Measurements from ENCODE around the gene PI4KA.
A peak's percentile ranks its signal among the peaks of the same experiment; 100 is the strongest.

The PI4KA gene

DNA sequence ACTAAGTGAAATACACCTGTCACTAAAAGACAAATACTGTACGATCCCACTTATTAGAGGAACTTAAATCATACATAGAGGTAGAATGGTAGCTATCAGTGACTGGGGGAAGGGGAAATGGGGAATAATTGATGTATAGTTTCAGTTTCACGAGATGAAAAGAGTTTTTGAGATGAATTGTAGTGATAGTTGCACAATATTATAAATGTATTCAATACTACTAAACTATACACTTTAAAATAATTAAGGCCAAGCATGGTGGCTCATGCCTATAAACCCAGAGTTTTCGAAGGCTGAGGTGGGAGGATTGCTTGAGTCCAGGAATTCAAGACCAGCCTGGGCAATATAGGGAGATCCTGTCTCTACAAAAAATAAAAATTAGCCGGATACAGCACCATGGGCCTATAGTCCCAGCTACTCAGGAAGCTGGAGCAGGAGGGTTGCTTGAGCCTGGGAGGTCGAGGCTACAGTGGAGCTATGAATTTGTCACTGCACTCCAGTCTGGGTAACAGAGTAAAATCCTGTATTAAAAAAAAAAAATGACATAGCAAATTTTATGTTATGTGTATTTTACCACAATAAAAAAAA is 44.3 kb downstream of the PI4KA start:
- no peak for DNase-seq

DNA sequence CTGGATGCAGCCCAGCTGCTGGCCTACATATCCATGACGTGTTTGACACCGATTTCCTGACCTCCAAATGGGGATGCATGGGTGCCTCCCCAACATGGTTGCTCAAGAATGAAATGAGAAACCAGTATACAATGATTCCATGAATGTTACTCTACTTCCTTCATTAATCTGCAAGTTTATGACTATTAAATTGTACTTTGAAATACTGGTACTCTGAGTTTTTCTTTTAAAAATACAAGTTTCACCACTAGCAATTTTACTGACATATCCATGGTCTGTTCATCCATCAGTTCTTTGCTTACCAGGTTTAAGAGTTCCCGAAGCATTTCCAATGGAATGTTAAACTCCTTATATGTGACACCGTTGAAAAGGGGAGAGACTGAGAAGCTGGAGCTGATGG is 45.6 kb downstream of the PI4KA start:
- no peak for DNase-seq

DNA sequence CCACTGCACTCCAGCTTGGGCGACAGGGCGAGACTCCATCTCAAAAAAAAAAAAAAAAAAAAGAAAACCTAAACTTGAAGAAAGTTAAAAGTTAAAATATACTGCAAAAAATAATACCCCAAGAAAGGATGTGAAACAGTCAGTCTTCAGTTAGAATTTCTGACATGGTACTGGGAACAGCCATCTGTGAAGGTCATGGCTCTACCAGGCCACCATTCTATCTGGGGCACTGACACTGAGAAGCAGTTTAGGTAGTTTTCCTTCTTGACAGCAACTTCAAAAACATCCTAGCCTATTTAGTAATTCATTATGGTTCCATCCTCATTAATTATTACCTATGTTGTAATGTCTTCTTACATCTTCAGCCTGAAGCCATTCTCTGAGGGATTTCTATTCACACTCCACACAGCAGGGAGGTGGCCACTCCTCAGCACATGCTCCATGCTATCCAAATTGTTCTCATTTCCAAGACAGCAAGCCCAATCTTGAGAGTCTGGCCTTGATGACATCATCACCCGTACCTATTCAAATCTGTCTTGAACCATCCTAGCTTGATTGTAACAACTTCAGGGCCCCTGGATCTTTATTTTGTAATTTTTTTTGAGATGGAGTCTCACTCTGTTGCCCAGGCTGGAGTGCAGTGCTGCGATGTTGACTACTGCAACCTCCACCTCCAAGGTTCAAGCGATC is 46.5 kb downstream of the PI4KA start:
- no peak for DNase-seq

DNA sequence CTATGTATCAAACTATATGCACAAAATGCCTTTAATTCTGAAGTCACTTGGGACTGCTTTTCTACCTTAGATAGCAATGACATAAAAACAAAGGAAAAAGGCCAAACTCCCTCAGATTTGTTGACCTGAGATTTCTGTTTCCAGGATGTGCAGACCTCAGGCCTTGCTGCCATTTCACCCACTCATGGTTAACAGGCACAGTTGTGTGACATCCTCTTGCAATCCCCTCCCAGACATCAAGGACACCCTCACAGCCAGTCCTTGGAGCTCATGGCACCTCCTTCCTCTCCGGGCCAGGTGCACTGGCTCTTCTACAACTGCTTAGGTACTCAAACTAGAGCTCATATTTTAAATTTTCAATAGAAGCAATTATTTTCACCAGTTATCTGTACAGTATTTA is 47.4 kb downstream of the PI4KA start:
- DNase-seq: no peak

DNA sequence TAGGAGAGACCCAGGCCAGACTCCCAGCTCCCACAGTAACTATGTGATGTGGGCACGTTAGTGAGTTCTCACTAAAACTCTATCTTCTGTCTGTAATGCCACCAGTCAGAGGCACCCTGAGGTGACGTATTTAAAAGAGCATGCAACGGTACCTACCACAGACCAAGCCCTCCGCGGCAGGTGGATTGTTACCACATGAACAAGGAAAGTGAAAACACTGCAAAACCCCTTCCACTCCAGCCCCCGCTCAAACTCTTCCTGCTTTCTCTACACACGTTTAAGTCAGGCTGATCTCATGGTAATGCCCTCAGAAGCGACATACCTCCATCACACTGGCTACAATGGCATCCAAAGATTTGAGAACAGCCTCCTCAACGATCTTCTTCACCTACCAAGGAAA is 48.0 kb downstream of the PI4KA start:
- no peak for DNase-seq

DNA sequence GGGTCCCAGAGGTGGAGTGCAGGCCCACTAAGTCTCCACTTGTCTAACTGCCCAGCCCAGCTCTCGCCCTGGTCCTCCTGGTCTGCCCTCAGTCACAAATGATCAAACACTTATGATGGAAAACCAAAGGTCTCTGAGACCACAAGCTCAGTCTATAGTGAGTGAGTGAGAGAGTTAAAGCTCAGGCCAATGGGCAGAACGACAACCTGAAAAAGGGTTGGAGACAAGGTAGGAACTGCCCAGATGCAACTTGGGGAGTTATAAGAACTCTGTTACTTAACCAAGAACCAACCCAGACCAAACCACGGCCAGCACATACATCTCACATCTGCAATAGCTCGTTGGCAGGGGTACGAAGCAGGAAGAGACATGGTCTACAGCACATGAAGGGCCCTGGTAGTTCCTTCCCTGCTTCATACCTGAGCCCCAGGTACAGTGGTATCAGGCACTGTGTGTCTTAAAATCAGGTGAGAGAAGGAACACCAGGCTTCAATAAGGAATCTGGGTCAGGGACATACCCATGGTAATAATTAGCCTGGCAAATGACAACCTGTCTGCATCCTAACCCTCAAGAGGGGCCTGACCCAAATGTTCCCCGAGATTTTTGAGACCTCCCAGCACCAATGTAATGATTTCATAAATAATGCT is 48.9 kb downstream of the PI4KA start:
- DNase-seq: no peak

DNA sequence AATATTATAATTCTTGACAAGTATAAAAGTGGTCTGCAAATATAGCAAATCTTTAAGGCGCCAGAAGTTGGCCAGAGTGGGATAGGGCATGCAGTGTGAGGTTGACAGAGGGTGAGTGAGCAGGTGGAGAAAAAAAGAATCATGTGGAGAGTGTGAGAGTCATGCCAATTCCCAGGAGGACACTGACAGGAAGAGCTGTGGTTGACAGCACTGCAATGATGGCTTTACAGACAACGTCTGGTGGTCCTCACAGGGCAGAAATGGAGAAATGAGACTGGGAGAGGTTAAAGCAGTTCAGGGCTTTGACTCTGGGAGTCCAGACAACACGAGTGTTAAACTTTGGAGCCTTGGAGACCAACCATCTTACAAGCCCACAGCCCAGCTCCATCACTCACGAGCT is 49.8 kb downstream of the PI4KA start:
- DNase-seq: no peak

DNA sequence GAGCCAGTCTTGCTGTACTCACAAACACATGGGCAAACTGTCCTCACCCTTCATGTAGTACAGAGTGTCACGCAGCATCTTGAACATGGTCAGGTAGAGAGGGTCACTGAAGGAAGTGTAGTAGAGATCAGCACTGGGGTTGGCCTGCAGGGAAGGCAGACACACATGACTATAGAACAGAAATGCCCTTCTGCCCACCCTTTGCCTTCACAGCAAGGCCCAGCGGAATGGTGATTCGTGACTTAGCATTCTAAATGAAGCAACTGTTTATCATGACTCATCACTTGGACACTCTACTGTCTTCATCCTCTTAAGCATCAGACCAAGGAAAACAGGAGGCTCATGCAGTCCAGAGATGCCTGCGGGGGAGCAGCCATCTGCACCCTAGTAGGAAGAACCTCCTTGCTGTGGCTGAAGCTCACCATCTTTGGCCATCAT is 51.3 kb downstream of the PI4KA start:
- DNase-seq: no peak

DNA sequence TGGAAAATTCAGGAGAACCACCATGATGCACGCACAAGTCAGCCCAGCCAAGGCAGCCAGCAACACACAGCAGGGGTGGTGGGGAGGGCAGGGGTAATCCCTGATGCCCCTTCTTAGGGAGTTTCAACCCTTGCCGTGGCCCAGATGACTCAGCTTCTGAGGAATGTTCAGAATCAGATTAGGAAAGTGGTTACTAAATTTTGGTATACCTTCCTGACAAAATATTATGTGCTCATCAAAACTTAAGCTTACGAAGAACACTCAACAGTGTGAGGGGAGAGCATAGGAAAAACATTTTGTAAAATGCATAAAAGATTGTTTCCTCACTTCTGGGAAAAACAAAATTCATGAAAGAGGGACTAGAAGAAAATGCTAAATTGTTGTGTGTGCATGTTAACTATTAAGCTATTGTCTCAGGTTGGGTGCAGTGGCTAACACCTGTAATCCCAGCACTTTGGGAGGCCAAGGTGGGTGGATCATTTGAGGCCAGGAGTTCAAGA is 52.6 kb downstream of the PI4KA start:
- no peak for DNase-seq

DNA sequence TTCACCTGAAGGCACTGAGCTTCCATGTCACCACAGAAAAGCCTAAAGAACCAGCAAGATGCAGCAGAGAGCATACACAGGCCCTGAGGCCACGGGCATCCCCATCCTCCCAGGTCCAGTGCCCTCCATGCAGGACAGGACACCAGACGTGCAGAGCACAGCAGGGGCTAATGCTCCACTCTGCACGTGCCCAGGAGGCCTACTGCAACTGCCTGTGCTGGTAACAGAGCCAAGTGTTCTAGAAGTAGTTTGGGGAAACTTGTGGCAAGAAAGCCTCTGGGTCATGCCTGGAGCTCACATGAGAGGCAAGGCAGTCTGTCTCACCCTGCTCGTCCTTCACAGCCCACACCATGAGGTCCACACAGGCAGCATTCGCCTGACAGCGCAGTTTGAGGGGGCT is 54.0 kb downstream of the PI4KA start:
- DNase-seq: no peak

DNA sequence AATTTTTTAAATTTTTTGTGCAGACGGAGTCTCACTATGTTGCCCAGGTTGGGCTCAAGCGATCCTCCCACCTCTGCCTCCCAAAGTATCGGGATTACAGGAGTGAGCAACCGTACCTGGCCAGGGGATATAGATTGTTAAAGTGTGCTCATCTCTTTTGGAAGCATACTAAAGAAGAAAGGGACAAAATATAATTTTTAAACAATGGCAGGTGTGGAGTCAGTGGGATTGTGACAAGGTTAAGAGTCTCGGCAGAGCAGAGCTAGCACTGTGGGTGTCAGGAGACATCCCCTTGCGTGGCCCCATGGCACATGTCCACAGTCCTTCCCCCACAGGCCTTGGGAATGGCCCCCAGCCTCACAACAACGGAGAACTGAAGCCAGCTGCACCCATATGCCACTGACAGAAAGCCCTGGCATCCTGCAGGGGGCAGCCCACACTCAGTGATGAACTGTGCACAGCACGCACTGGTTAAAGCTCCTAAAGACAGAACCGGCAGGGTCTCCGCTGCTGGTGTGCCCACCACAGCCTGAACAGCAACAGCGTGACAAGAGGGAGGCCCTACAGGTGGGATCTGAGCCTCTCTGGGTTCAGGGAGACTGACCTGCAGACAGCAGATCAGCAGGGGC is 54.8 kb downstream of the PI4KA start:
- DNase-seq: peak; percentile 19 to 23

DNA sequence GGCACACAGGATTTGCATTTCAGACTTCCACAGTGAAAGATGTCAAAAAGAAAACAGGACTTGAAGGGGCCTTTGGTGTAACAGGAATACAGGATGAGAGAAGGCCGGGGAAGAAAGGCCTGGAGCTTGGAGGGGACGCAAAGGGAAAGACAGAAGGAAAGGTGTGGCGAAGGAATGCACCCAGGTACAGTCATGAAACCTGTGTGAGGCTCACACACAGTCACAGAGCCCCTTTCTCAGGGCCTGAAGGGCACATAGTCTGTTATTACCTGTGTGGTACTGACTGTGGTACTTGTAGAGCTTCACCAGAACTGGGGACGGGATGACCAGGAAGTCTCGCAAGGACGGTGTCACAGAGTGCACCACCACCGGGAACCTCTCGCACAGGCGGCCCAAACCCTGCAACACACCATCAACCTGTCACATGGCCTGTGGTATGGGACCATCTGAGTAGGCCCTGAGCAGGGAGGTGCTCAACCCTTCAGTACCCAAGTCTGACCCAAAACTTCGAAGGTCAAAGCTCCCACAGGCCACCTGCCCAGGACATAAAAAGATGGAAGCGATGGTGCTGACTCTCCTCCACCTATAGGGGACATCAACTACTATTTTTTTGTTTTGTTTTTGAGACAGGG is 55.6 kb downstream of the PI4KA start:
- no peak for DNase-seq

DNA sequence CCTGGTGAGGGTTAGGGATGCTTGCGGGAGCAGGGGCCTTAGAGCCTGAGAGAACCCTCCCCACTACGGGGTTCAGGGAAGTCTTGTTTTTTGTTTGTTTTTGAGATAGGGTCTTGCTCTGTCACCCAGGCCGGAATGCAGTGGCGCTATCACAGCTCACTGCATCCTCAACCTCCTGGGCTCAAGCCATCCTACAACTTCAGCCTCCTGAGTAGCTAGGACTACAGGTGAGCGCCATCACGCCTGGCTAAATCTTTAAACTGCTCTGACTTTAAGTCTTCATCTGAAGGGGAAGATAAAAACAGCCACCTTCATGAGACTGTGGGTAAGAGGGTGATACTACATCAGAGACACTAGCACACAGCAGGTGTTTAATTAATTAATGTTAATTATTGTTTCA is 56.2 kb downstream of the PI4KA start:
- DNase-seq: no peak

DNA sequence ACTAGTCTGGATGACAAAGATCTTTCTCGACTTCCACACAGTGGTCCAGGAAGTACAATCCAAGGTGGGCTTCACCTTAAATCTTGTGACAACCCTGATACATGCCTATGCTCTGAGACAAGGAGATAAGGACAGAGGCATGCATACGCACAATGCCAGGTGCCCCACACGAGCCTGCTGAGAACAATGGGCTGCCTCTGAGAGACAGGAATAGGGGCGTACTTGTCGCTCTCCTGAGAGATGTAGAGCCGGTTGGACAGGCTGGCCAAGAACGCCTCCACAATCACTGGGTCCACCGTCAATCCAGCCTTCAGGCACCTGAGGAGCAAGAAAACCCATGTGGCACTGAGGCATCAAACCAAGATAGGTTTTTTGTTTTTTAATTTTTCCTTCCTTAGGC is 59.2 kb downstream of the PI4KA start:
- DNase-seq: no peak

DNA sequence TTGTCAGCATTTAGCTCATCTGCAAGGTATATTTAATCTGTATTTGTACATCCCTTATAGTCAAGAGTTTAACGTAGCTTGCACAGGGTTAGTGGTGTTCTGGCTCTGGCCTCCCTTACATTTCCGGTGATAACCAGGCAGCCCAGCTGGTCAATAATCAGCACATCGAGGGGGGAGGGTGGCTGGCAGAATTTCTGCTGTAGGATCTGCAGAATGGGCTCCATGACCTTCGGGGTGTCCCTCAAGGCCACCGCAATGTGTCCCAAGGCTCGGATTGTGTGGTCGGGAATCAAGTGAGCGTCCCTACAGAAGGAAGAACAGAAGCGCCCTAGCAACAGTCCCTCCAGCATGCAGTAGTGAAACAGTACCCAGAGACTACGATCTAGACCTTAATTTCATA is 59.6 kb downstream of the PI4KA start:
- no peak for DNase-seq

DNA sequence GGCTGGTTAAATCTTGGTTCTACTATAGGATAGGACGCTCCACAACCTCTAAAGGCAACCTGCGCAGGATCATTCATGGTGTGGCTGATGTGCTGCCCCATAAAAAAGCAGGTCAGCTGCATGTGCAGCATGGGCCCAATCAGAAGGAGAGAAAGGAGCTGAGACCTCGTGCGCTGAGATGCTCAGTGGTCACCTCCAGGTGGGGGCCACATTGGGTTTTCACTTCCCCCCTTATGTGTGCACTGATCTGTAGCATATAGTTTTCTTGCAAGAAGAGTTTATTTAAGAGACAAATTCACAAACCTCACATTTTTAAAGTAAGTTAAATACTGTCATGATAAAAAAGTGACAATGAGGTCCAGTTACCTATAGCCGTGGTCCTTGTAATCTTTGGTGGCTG is 60.4 kb downstream of the PI4KA start:
- no peak for DNase-seq

DNA sequence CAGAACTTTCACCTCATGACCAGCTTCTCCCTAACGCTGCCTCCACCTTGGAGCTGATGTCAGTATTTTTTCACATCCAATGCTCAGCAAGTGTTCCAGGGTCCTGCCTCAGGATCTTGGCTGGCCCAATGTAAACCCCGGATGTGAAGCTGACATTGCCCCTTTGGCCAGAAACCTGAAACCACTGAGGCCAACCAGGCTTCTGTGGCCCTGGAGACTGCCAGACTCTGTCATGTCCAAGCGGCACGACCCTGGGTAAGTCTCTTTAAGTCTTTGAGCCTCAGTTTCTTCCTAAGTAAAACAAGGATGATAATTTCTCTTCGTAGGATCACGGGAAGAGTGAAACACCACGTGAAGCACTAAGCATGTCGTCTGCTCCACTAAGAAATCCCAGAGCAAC is 61.9 kb downstream of the PI4KA start:
- no peak for DNase-seq

DNA sequence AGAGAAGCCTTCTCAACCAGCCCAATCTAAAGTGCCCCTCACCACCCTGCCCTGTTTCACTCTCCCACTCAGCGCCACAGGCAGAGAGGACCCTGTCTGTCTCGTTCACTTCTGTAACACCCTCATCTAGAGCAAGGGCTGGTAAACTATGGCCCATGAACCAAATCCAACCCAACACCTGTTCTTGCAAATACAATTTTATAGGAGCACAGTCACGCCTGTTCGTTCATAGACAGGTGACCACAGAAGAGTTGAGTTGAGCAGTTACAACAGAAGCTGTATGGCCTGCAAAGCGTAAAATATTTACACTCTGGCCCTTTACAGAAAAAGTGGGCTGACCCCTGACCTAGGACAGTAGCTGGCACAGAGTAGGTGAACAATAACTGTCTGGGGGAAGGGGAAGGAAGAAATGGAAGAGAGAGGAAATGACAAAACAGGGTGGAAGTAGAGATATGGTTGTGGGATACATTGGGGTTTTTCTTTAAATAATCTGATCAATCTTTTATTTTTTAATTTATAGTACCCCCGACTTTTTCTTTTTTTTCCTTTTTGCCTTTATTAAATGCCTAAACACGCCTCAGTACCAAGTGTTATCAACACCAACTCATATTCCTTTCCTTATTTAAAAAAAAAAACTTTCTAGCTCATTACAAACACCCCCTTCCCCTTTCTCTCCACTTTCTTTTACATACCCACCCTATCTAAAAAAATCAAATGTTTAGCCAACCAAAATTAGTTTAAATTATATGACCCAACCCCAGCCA is 63.8 kb downstream of the PI4KA start:
- no peak for DNase-seq

DNA sequence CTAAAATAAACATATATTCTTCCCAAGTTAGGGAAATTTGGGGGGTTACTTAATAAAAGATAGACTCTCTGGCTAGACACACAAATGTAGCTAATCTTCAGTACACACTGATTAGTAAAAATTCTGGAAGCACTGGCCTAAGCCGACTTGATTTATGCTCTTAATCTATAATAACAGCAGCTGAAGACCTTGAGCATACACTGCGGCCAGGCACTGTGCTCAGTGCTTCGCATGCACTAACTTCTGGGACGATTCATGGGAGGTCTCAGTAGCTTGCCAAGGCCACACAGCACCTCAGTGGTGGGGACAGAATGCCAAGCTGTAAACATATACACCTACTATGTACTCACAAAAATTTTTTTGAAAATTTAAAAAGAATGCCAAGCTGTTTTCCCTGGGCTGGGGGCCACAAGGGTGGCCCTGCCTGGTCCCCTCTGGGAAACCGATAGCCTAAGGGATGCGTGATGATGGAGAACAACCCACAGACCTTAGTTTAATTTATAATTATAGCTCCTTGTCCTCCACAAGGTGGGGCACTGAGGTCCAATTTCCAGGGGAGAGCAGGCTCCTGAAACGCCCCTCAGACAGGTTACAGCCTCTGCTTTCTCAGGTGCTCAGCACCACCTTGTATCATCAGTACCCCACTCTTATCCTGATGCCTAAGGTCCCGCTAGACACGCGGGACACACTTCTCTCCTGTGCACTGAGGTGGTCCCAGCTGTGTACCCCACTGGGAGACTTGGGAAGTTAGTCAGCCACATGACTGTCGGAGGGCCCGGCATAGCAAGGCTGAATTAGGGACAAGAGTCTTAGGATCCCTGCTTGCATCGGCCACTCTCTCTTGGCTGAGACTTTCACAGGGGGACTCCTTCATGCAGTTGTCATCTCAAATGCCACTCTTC is 64.6 kb downstream of the PI4KA start:
- DNase-seq: no peak

DNA sequence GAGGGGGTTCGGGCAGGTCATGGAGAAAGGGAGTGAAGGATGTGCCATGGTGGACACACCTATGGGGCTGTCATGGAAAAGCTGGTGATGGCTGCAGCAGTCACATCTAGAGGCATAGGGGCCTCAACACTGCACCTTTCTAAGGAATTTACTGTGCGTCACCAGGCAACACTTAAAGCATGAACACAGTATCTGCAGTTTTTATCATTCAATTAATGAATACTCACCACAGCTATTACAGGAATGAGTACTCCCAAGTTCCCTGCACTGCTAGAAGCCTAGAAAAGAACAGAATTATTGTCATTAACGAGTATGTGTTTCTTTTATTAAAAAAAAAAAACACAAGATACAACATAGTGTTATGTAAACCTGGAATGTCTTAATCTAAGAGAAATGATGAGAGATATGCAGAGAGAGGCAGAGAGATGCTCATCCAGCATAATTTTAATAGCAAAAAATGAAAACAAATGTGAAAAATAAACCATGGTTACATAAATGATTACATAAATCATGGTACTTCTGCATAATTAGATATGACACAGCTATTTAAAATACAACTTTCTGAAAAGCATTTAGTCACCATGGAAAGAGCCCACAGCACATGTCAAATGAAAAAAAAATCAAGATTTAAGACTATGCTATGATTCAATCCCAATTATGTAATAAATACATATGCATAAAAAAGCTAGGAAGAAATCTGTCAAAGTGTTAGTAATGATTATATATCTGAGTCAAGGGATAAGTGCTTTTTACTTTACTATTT is 65.5 kb downstream of the PI4KA start:
- no peak for DNase-seq
